HS-27A (cell line): Measurements from ENCODE around the gene VARS2.
"Not testable (repeated sequence)": the region's sequence is repeated elsewhere in the genome, so short reads cannot be mapped to it uniquely, and the experiment has no call there.

Experiments used
- DNase-seq: peaks from one replicate; pipeline ENCODE4 v3.0.0-alpha.2; 2012; ENCODE audit warnings: low read depth, missing footprints

The VARS2 gene

DNA sequence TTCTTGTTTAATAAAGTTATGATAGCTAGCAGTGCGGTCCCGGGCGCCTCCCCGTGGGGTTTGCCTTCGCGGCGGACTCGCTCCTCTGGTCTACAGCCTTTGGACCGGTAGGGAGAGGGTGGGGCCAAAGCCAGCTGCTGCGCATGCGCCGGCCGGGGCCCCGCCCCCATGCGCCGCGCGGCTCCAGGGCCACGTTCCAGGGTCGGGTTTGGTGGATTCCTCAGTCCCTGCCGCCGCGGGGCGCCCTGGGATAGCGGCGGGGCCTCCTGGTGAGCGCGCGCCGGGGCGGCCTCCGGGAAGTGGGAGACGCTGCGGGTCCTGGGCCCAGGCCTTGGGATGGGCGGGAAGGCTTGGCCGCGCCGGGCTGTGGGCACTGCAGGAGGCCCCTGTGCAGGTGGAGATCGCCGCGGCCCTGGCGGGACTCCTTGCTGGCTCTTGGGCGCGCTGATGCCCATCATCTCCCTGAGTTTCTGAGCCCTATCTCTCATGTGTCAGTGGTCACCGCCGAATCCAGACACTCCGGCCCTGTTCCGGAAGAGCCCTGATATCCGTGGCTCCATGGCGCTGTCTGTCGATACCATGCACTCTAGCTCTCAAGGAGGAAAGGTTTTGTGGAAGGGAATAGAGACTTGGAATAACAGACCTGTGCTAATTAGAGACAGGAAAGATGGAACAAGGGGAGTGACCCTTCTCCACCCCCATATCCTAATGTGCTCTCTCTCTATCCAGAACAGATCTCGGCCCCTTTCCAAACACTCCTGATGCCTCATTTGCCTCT is at the start of gene VARS2:
TSS of gene VARS2 (plus strand) at position 163 of the 778 bp plus-strand sequence. CDS start at position 762, 599 bp downstream.
- peak; percentile 41 for DNase-seq

DNA sequence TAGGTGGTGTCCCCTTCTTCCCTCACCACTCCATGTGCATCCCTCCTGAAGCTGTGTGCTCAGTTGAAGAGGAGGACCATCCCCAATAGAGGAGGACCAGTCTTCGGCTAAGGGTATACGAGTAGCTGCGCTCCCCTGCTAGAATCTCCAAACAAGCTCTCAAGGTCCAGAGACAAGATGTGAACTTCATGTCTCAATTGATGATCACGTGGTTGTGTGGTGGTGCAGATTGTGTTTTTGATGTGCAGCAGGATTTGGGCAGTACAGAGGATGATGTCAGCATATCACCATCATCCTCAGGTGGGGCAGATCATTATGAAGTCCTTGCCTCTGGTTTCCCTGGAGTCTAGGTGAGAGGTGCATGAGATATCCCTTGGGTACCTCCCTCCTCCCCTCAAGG is 49.7 kb upstream of the VARS2 start:
- DNase-seq: no peak

DNA sequence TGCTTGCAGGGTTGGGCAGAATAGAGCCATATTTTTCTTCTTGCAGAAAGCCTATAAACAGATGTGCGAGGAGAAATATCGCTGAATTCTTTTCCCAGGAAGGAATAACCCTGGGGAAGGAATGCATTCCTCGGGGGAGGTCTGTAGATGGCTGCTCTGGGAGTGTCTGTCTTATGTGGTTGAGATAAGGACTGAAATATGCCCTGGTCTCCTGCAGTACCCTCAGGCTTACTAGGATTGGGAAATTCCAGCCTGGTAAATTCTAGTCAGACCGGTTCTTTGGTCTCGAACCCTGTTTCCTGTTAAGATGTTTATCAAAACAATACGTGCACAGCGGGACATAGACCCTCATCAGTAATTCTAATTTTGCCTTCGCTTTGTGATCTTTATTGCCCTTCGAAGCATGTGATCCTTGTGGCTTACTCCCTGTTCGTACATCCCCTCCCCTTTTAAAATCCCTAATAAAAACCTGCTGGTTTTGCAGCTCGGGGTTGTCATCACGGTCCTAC is 44.7 kb upstream of the VARS2 start:
- not testable (repeated sequence) for DNase-seq

DNA sequence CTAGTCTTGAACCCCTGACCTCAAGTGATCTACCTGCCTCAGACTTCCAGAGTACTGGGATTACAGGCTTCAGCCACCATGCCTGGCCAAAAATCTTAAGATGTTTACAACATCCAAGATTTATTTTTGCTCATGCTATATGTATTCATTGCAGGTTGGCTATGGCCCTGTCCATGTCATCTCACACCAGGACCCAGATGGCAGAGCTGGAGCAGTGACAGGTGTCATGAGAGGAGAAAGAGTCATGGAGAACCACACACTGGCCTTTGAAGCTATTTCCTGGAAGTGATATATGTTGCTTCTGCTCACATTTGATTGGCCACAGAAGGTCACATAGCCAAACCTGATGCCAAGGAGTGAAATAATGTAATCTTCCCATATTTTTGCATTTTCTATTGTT is 43.5 kb upstream of the VARS2 start:
- DNase-seq: no peak

DNA sequence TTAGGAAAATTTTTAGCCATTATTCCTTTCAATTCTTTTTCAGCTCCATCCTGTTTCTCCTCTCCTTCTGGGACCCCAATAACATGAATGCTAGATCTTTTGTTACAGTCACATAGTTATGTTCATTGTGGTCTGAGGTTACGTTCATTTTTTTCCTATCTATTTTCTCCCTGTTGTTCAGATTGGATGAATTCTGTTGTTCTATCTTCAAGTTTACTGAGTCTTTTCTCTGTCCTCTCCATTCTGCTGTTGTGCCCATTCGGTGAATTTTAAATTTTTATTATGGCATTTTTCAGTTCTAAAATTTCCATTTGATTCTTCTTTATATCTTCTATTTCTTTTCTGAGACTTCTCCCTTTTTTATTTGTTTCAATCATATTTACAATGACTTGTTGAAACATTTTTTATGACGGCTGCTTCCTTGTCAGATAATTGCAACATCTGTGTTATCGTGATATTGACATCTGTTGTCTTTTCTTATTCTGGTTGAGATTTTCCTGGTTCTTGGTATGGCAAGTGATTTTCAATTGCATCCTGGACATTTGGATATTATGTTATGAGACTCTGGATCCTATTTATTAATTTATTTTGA is 42.4 kb upstream of the VARS2 start:
- DNase-seq: no peak

DNA sequence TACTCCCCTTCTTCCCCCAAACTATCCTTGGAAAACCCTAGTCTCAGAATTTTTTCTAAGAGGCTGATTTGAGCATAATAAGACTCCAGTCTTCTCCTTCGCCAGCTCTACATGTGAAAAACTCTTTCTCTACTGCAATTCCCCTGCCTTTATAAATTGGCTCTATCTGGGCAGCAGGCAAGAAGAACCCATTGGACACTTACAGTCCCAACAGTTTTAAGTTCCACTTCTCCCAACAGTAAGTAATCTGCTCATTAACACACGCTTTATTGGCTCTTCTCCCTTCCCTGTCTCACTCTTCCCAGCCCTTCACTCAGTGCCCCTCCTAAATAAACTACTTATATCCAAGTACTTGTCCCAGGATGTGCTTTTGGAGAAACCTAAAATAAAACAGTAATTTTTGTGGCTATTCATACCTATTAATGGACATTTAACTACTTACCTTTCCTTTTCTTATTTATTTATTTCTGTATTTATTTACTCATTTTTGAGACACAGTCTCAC is 40.8 kb upstream of the VARS2 start:
- DNase-seq: no peak

DNA sequence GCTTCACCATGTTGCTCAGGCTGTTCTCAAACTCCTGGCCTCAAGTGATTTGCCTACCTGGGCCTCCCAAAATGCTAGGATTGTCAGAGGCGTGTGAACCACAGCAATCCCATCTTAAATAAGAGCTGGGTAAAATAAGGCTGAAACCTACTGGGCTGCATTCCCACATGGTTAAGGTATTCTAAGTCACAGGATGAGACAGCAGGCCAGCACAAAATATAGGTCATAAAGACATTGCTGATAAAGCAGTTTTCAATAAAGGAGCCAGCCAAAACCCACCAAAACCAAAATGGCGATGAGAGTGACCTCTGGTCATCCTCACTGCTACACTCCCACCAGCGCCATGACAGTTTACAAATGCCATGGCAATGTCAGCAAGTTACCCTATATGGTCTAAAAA is 40.2 kb upstream of the VARS2 start:
- not testable (repeated sequence) for DNase-seq

DNA sequence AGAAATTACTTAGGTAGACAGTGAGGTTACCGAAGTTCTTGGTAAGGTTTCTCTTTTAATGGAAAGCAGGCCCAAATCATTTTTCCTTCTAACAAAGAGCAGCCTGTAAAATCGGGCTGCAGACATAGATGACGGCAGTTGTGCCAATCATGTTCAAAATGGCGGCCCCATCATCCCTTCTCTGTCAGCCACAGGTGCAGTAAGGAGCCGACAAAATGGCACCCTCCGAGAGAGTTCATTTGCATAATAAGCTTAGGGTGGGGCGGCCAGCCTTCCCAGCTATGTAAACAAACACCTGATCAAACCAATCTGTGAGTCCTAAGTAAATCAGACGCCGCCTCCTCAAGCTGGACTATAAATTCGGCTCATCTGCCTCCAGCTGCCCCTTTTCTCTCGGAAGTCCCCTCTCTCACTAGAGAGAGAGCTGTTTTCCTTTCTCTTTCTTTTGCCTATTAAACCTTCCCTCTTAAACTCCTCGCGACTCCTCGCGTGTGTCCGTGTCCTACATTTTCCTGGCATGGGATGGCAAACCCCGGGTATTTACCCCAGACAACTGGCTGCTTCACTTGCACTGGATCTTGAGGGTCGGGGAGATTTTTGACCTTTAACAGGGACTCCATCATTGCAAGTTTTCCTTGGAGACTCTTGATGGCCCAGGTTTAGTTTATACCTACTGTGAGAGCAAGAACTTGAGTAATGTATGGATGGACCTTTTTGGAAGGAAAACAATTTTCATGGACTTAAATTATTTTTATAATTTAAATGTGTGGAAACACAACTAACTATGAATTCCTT is 38.6 kb upstream of the VARS2 start:
- no peak for DNase-seq

DNA sequence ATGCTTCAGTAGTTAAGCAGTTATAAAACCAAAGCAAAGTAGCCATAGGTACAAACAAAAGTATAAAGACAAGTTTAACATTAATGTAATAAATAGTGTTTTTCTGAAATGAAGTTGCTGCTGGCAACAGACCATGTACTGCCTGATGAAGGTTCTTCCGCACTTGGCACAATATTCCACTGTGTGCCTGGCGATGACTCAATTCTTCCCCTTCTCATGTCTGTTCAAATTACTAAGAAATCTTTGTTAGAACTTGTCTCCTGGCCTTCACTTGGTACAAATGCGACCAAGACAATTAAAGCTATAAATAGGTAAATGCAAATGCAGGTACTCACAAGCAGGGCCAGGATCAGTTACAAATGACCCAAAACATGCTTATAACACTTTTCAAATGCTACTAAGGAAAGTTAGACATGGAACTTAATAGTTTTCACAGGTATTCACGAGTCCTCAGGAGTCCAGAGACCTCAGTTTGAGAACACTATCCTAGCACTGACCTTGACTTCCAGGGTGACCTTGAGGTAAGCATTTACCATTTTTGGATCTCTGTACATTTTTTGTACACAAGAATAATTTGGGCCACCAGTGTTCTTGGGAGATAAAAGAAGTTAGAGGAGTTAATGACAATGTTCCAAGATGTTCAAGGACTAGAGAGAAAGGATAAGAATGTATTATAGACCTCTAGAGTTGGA is 37.9 kb upstream of the VARS2 start:
- no peak for DNase-seq

DNA sequence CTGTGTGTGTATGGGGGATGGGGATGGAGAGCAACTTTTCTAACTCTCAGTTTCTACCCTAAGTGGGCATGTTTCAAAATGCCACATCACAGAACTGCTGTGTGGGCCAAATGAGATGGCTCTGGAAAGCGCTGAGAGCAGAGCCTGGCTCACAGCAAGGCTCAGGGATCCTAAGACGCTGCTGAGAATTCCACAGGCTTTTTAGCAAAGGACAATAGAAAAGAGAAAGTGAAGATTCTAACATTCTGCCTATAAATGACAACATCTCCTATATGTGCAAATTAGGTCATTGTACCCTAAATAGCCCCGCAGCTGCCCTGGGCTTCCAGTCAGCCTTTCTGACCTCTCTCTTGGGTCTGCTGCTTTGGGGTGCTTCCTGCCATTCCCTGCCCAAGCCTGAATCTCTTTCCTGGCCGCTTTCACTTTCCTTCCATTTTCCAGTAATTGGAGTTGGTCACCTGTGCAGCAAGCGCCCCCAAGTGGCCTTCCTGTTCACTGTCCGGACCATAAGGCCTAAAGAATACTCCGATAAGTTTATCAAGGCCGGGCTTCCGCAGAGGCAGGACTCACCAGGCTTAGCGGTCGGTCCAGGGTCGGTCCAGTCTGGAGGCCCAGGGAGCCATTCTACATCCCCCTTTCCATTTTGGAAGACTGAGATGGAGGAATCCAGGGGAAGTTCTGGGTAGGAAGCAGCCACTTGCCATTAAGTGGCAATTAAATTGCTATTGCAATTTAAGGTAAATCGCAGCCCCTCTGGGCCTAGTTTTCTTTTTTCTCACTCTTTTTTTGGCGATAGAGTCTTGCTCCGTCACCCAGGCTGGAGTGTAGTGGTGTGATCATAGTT is 36.4 kb upstream of the VARS2 start:
- peak; percentile 72 for DNase-seq

DNA sequence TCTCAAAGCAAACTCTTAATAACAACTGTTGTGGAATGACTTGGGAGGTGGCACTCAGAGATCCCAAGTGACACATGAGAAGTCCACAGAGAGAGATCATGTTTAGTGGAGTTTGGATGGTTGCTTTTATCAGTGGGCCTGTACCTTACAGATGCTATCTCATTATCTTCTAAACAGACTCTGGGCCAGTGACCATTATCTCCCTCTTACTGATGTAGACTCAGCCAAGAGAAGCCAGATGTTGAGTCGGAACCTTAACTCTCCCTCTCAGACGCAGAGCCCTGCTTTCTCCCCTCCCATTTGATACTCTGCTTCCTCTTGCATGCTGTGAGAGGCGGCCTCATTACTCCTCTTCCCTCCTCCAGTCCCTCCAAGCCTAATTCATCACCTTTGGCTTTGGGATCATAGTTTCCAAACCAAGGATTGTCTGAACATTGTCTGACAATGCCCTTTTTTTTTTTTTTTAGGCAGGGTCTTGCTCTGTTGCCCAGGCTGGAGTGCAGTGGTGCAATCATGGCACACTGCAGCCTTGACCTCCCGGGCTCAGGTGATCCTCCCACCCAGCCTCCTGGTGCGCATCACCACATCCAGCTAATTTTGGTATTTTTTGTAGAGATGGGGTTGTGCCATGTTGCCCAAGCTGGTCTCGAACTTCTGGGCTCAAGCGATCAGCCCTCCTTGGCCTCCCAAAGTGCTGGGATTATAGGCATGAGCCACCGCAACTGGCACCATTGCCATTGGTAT is 34.2 kb upstream of the VARS2 start:
- no peak for DNase-seq

DNA sequence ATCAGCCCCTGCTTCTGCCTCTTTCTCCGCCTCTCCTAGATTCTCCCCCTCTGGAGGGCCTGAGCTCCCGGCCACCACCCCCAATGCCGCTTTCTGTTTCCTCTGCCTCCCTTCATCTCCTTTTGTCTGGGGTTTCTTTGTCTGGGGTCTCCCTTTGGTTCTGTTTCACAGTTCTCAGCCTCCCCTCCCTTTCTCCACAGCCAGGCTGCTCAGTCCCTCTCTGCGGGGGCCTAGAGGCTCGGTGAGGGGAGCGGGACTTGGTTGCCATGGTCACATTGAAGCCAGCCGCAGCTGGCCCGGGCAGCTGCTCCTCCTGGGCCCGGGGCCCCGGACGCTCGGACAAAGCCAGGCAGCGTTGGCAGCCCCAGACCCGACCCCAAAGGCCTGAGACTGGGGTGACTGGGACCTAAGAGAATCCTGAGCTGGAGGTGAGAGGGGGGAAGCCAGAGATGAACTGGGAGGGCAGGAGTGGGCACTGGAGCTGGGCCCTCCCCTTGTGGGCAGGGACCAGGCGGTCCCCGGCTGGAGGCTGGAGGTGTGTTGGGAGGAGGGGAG is 33.3 kb upstream of the VARS2 start:
- DNase-seq: no peak

DNA sequence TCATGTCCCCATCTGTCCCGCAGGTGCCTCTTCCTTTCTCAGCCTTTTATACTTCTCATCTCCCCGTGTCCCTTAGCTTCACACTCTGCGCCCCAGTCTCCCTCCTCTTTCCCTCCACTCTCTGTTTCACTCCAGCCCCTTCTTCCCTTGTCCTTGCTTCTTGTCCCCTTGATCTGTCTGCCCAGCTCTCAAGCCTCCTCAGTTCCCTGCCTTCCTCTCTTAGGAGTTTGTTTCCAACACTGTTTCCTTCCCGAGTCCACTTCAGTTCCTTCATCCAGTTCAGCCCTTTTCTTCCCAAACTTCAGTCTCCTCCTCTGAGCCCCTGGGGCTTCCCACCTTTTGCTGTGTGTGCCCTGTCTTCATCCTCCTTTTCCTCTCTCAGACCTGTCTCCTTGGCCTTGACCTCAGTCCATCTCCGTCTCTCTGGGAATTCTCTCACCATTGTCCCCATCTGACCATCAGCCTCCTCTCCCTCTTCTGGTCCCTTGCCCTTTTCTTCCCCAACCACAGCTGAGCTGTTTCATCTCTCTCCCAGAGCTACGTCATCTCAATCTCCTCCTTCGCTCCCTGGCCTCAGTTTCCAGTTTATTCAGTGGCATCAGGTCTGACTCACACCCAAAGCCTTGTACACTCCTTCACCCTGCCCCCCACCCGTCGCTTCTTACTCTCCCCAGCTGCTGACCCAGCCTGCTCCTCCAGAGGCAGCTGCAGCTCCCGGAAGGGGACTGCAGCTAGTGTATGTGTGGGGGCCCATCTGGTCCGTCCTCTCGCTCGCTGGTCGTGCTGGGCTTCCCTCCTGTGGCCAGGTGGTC is 32.4 kb upstream of the VARS2 start:
- DNase-seq: no peak

DNA sequence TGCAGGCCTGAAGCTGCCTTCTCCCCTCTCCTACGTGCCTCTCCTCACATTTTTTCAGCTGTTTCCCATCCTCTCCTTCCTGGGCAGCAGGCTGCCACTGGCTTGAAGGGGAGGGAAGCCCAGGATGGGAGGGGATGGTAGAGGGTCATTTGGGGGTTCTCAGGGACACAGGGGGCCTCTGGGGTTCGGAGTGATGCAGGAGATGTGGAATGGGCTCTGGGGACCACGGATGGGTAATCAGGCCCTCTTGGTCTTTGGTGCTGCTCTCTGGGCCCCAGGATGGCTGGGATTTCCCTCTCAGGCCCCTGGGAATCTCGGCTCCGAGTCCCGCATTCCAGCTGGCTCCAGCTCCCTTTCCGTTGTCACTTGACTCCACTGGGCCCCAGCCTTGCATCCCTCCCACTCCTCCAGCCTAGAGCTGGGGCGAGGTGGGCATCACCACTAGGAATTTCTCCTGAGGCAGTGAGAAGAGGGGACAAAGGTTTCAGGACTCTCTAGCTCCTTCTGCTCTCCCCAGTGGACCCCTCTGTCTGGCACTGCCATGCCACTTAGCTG is 31.8 kb upstream of the VARS2 start:
- no peak for DNase-seq

DNA sequence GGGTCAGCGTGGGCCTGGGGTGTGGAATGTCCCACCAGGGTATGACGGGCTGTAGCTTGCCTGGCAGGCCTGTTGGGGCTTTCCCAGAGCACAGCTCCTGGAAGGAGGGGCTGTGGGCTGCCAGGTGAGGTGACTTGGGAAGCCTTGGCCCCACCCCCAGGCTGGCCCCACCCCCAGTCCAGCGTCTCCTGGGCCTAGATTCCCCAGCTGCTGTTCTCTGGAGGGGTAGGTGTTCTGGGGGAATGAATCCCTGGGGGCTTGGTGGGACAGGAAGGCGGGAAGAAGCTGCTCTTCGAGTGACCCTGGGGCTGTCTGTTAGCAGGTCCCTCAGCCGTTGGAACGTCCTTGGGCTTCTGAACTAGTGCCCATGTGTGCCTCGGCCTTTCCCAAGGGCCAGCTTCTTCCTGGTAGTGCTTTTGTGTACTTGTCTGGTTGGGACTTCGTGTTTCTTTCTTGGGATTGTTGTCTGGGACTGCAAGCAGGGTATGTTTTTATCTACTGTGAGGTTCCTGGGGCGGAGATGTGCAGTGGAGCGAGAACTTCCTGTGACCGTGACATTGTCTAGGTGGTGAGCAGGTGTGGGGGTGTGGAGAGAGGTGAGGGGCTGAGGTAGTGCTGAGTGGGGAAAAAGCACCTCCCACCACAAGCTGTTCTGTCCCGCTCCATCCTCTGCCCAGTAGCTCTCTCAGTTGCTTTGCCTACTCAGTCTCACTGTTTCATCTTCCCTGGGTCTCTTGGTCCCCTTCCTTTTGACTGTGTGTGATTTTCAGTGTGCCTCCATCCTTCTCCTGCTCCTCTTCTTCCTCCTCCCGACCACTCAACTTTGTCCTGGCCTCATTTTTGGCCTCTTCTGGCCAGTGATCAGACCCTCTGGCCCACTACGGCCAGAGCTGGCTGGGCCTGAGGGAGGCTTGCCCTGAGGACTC is 31.0 kb upstream of the VARS2 start:
- no peak for DNase-seq

DNA sequence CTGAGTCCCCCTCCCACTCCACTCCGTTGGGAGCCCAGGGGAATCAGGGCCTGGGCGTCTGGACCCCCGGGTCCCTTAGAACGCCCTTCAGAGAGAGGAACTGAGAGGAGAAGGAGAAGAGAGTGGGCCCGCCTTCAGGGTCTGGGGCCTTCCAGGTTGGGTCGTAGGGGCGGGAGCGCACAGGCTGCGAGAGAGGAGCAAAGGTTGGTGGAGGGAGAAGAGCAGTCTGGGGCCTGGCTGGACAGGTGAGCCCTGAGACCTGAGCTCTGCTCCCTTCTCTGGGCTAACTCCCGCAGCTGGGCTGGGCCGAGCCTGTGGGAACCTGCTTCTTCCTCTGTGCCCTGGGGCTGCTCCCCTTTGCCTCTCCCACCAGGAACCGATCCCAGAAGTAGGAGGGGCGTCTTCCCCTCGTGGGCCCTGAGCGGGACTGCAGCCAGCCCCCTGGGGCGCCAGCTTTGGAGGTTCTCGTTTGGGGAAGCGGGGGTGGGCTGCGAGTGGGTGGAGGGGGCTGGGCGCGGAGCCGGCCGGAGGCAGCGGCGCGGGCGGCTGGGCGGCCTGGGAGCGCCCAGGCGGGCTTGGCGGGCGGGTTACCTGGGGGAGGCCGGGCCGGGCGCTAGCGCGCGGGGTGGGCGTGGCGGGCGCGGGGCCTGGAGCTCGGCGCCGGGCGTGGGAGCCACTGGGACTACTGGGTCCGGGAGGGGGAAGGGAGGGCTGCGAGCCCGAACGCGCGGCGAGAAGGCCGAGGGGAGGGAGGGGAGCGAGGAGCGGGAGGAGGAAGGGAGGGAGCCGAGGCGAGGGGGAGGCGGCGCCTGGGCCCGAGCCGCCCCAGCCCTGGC is 30.1 kb upstream of the VARS2 start, which contains the start of gene DDR1:
TSS of gene DDR1 (plus strand) at position 835 of the 836 bp plus-strand sequence. CDS start 4,211 bp downstream, outside the sequence.
- DNase-seq: no peak
